ENCODE results near the gene MIA2. TPM values are rescaled to one million over a fixed set of nuclear protein-coding genes. Genes with fewer than 3 reads are reported as not detected.

MIA2 gene
- total and polyA plus RNA-seq, 2 experiments from 2014 or later = 9.5 to 10.9 TPM

DNA sequence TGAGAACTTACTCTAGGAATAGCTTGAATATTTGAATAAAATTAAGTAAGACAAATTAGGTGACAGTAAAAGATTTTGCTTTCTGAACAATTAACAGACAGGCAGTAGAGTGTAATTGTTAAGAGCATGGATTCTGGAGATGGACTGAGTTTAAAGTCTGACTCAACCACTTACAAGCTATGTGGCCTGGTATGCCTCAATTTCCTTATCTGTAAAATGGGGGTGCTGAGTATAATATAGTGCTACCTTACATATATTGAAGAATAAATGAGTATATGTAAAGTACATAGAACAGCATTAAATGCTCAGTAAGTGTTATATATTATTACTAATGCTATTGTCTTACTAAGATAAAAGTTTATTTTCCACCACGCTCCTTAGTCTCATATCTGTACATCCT lies 7.1 kb downstream of the MIA2 start:
- Histone ChIP-seq H4K20me1 (replicated peaks; ENCODE audit: insufficient read depth) (no peaks in the 10 kb centered on the region), H3K4me3 (no peak overlapping the region), H3F3A (replicated peaks; ENCODE audit: low read depth) (no peaks in the 10 kb centered on the region), H3K36me3 (ENCODE audit: insufficient read depth) (no peaks in the 10 kb centered on the region), H3K79me2 (replicated peaks; ENCODE audit: insufficient read depth) (no peaks in the 10 kb centered on the region), H3K9me2 (ENCODE audit: insufficient read depth) (no peaks in the 10 kb centered on the region), H2AFZ (no peak overlapping the region), H3K4me2 (no peak overlapping the region), H3K27ac (ENCODE audit: low read depth) (no peak overlapping the region), H3K27me3 (ENCODE audit: insufficient read depth) (no peaks in the 10 kb centered on the region), H3K4me1 (ENCODE audit: insufficient read depth) (no peaks in the 10 kb centered on the region)
- Mint-ChIP-seq H3K4me1 (no peaks in the 10 kb centered on the region), H3K36me3 (ENCODE audit: low read depth) (no peaks in the 10 kb centered on the region), H3K27me3 (ENCODE audit: insufficient read depth, low read depth, poor library complexity) (no peaks in the 10 kb centered on the region), H3K9me3 (no peaks in the 10 kb centered on the region), H3K27ac (no peak overlapping the region), H3K4me3 (no peak overlapping the region)
- DNase-seq (ENCODE audit: low spot score) (no peak), ATAC-seq (no peak)
- TF ChIP-seq ZNF331 (CRISPR knock-in tag; IDR thresholded peaks at IDR 0.05; ENCODE audit: low read depth) = no peak
- TF ChIP-seq, protein P1, sequence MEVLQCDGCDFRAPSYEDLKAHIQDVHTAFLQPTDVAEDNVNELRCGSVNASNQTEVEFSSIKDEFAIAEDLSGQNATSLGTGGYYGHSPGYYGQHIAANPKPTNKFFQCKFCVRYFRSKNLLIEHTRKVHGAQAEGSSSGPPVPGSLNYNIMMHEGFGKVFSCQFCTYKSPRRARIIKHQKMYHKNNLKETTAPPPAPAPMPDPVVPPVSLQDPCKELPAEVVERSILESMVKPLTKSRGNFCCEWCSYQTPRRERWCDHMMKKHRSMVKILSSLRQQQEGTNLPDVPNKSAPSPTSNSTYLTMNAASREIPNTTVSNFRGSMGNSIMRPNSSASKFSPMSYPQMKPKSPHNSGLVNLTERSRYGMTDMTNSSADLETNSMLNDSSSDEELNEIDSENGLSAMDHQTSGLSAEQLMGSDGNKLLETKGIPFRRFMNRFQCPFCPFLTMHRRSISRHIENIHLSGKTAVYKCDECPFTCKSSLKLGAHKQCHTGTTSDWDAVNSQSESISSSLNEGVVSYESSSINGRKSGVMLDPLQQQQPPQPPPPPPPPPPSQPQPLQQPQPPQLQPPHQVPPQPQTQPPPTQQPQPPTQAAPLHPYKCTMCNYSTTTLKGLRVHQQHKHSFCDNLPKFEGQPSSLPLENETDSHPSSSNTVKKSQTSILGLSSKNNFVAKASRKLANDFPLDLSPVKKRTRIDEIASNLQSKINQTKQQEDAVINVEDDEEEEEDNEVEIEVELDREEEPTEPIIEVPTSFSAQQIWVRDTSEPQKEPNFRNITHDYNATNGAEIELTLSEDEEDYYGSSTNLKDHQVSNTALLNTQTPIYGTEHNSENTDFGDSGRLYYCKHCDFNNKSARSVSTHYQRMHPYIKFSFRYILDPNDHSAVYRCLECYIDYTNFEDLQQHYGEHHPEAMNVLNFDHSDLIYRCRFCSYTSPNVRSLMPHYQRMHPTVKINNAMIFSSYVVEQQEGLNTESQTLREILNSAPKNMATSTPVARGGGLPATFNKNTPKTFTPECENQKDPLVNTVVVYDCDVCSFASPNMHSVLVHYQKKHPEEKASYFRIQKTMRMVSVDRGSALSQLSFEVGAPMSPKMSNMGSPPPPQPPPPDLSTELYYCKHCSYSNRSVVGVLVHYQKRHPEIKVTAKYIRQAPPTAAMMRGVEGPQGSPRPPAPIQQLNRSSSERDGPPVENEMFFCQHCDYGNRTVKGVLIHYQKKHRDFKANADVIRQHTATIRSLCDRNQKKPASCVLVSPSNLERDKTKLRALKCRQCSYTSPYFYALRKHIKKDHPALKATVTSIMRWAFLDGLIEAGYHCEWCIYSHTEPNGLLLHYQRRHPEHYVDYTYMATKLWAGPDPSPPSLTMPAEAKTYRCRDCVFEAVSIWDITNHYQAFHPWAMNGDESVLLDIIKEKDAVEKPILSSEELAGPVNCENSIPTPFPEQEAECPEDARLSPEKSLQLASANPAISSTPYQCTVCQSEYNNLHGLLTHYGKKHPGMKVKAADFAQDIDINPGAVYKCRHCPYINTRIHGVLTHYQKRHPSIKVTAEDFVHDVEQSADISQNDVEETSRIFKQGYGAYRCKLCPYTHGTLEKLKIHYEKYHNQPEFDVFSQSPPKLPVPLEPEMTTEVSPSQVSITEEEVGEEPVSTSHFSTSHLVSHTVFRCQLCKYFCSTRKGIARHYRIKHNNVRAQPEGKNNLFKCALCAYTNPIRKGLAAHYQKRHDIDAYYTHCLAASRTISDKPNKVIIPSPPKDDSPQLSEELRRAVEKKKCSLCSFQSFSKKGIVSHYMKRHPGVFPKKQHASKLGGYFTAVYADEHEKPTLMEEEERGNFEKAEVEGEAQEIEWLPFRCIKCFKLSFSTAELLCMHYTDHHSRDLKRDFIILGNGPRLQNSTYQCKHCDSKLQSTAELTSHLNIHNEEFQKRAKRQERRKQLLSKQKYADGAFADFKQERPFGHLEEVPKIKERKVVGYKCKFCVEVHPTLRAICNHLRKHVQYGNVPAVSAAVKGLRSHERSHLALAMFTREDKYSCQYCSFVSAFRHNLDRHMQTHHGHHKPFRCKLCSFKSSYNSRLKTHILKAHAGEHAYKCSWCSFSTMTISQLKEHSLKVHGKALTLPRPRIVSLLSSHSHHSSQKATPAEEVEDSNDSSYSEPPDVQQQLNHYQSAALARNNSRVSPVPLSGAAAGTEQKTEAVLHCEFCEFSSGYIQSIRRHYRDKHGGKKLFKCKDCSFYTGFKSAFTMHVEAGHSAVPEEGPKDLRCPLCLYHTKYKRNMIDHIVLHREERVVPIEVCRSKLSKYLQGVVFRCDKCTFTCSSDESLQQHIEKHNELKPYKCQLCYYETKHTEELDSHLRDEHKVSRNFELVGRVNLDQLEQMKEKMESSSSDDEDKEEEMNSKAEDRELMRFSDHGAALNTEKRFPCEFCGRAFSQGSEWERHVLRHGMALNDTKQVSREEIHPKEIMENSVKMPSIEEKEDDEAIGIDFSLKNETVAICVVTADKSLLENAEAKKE (CRISPR knock-in tag; IDR thresholded peaks at IDR 0.05) = no peak
- TF ChIP-seq JUNB (IDR thresholded peaks at IDR 0.05; ENCODE audit: unreplicated experiment) = no peak
- TF ChIP-seq, protein P2, sequence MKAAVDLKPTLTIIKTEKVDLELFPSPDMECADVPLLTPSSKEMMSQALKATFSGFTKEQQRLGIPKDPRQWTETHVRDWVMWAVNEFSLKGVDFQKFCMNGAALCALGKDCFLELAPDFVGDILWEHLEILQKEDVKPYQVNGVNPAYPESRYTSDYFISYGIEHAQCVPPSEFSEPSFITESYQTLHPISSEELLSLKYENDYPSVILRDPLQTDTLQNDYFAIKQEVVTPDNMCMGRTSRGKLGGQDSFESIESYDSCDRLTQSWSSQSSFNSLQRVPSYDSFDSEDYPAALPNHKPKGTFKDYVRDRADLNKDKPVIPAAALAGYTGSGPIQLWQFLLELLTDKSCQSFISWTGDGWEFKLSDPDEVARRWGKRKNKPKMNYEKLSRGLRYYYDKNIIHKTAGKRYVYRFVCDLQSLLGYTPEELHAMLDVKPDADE (IDR thresholded peaks at IDR 0.05) = no peak
- TF ChIP-seq POLR2AphosphoS5 (IDR thresholded peaks at IDR 0.05; ENCODE audit: low read depth) = no peak
- no peak for TF ChIP-seq EZH2phosphoT487 (IDR thresholded peaks at IDR 0.05; ENCODE audit: unreplicated experiment)
- TF ChIP-seq EZH2 (IDR thresholded peaks at IDR 0.05; ENCODE audit: low read depth, unreplicated experiment) = no peak
- TF ChIP-seq NANOG (IDR thresholded peaks at IDR 0.05; ENCODE audit: borderline replicate concordance) = no peak
- TF ChIP-seq, protein P3, sequence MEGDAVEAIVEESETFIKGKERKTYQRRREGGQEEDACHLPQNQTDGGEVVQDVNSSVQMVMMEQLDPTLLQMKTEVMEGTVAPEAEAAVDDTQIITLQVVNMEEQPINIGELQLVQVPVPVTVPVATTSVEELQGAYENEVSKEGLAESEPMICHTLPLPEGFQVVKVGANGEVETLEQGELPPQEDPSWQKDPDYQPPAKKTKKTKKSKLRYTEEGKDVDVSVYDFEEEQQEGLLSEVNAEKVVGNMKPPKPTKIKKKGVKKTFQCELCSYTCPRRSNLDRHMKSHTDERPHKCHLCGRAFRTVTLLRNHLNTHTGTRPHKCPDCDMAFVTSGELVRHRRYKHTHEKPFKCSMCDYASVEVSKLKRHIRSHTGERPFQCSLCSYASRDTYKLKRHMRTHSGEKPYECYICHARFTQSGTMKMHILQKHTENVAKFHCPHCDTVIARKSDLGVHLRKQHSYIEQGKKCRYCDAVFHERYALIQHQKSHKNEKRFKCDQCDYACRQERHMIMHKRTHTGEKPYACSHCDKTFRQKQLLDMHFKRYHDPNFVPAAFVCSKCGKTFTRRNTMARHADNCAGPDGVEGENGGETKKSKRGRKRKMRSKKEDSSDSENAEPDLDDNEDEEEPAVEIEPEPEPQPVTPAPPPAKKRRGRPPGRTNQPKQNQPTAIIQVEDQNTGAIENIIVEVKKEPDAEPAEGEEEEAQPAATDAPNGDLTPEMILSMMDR (conservative IDR thresholded peaks at IDR 0.05; ENCODE audit: low read depth in 2 of 2) = no peak
- TF ChIP-seq STAT1 (IDR thresholded peaks at IDR 0.05; ENCODE audit: unreplicated experiment) = no peak
- TF ChIP-seq ZNF114 (CRISPR knock-in tag; IDR thresholded peaks at IDR 0.05) = no peak
- no peak for TF ChIP-seq CREB1 (CRISPR knock-in tag; IDR thresholded peaks at IDR 0.05; ENCODE audit: low read depth)
- TF ChIP-seq, protein P4, sequence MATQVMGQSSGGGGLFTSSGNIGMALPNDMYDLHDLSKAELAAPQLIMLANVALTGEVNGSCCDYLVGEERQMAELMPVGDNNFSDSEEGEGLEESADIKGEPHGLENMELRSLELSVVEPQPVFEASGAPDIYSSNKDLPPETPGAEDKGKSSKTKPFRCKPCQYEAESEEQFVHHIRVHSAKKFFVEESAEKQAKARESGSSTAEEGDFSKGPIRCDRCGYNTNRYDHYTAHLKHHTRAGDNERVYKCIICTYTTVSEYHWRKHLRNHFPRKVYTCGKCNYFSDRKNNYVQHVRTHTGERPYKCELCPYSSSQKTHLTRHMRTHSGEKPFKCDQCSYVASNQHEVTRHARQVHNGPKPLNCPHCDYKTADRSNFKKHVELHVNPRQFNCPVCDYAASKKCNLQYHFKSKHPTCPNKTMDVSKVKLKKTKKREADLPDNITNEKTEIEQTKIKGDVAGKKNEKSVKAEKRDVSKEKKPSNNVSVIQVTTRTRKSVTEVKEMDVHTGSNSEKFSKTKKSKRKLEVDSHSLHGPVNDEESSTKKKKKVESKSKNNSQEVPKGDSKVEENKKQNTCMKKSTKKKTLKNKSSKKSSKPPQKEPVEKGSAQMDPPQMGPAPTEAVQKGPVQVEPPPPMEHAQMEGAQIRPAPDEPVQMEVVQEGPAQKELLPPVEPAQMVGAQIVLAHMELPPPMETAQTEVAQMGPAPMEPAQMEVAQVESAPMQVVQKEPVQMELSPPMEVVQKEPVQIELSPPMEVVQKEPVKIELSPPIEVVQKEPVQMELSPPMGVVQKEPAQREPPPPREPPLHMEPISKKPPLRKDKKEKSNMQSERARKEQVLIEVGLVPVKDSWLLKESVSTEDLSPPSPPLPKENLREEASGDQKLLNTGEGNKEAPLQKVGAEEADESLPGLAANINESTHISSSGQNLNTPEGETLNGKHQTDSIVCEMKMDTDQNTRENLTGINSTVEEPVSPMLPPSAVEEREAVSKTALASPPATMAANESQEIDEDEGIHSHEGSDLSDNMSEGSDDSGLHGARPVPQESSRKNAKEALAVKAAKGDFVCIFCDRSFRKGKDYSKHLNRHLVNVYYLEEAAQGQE (IDR thresholded peaks at IDR 0.05; ENCODE audit: unreplicated experiment) = no peak
